H4 (cell line): ENCODE results near the gene ZNF219. TPM values are rescaled to one million over a fixed set of nuclear protein-coding genes. Genes with fewer than 3 reads are reported as not detected.

ENCODE experiments used
- DNase-seq: peaks from one replicate; pipeline ENCODE4 v3.0.0-alpha.2; 2015; ENCODE audit warnings: low spot score
- total RNA-seq: library from RNA; depleted of rRNA; stranded (reverse); fragments of >200 nt; shearing (Covaris generic); gene quantifications from 2 replicates; pipeline ENCODE4 v1.2.3, GENCODE V29; 2014

The ZNF219 gene
- total RNA-seq, 1 experiment from 2014 or later, result 7.3 TPM

DNA sequence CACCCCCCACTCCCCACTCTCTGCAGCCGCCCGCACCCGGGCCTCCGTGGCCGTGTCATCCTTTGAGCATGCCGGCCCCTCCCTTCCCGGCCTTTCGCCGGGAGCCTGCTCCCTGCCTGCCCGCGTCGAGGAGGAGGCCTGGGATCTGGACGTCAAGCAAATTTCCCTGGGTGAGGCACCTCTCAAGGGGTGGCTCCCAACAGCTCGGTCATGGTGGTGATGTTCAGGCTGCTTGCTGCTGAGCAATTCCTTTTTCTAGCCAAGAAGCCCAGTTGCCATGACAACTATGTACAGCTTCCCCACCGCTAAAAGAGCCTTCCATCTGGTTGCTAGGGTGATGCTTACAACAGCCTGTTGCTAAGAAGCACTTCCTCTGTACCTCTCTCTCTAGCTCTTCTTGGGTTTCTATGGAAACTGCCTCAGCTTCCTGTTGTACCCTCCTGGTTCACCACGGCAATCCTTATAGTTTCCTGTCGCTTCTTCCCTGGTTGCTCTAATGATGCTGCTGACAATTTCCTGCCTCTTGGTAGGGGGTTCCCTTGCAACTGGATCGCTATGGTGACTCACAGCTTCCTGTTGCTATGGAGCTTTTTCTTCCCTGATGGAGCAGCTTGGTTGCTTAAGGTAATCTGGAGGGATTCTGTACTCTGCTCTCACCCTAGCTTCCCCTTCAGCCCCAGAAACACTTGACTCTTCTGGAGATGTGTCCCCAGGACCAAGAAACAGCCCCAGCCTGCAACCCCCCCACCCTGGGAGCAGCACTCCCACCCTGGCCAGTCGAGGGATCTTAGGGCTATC, 11.0 kb downstream of the ZNF219 start:
- DNase-seq, result peak; percentile 47

DNA sequence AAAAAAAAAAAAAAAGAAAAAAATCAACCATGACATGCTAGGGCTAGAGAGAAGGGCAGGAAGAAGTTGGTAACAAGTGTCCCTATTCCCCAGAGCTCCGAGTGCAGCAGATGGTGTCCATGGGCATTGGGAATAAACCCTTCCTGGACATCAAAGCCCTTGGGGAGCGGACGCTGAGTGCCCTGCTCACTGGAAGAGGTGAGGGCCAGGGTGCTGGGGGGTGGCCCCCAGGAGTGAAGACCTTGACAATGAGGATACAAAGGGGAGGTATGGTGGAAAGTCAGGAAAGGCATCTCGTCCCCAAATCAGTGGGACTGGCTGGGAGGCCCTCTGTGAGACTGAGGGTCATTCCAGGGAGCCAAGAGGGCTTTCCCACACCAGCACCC, 11.6 kb downstream of the ZNF219 start:
- no peak for DNase-seq

DNA sequence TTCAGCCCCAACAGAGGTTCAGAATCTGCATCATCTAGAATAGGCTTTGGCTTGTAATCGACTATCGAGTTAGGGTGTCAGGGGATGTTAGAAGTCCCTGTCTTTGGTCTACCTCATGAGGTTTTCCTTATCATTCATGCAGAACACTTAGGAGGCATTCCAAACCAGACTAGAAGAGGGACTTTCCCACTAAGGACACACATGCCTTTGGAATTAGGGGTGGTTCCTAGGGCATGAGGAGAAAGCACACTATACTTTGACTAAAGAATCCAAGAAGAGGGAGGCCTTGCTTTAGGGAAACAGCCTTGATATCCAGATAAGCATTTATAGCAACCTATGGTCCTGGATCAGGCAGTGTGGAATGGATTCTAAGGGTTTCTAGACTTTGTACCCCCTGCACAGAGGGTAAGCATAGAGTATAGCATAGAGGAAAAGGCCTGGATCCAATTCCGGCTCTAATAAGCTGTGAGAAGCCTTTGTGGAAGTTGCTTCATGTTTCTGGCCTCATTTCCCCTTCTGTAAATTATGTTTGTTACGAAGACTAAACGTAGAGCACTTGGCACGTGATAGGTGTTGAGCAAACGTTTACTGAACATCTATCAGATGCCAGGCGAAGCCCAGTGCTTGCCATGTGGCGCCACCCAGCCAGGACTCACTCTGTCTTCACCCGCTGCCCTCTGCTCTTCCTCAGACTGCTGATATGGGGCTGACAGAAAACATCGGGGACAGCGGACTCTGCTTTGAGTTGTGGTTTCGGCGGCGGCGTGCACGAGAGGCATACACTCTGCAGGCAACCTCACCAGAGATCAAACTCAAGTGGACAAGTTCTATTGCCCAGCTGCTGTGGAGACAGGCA, 13.2 kb downstream of the ZNF219 start:
- no peak for DNase-seq

DNA sequence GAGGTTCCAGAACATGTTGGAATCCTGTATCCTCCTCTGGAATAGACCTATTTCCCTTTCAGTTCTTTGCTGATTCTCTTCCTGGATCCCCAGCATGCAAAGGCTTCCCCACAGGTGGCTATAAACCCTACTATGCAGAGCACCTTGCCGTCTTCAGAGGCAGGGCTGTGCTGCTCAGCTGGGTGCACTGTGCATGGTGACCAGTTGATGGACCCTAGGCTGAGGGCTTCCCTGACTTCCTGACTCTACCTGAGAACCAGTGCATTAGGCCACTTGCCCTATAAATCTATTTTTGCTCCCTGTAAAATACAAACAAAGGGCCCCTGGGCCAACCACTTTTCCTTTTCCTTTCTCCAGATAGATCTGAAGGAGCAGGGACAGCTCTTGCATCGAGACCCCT, 14.1 kb downstream of the ZNF219 start:
- no peak for DNase-seq

DNA sequence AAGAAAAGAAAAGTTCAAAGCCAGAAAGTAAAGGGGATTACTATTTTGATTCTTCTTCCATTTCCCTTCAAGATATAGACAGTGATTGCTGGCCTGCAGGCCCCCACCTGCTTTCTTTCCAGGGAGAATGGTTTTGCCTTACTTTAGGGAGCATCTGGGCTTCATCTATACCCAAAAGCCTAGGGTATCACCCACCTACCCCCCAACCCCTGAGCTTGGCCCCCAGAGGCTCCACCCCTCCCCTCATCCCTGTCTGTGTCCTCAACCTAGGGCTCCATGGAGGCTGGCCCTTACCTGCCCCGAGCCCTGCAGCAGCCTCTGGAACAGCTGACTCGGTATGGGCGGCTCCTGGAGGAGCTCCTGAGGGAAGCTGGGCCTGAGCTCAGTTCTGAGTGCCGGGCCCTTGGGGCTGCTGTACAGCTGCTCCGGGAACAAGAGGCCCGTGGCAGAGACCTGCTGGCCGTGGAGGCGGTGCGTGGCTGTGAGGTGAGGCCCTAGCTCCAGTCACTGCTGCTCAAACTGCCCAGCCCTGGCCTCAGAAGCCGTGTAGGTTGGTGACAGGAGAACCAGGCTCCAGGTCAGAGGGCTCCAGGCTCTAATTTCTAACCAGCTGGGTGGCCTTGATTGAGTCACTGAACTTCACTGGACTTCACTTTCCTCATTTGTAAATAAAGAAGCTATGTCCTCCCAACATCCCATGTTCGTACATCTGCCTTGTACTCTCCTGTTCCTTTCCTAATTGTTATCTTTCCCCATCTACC, 14.7 kb downstream of the ZNF219 start:
- no peak for DNase-seq

DNA sequence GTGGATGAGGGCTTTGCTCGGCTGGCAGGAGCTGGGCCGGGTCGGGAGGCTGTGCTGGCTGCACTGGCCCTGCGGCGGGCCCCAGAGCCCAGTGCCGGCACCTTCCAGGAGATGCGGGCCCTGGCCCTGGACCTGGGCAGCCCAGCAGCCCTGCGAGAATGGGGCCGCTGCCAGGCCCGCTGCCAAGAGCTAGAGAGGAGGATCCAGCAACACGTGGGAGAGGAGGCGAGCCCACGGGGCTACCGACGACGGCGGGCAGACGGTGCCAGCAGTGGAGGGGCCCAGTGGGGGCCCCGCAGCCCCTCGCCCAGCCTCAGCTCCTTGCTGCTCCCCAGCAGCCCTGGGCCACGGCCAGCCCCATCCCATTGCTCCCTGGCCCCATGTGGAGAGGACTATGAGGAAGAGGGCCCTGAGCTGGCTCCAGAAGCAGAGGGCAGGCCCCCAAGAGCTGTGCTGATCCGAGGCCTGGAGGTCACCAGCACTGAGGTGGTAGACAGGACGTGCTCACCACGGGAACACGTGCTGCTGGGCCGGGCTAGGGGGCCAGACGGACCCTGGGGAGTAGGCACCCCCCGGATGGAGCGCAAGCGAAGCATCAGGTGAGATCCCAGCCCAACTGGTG, 16.8 kb downstream of the ZNF219 start:
- no peak for DNase-seq

DNA sequence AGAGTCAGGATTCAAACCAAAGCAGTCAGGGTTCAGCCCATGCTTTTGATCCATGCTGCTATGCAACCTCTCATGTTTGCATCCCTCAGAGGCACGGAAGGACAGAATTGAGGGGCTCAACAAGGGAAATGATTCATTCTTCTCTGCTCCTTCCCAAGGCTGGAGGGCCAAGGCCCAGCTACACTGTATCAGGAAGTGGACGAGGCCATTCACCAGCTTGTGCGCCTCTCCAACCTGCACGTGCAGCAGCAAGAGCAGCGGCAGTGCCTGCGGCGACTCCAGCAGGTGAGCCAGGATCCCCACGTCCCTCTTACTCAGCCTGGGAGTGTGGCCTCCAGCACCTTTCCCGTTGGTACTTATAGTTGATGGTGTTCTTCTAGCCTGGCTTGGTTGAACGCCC, 19.7 kb downstream of the ZNF219 start:
- no peak for DNase-seq

DNA sequence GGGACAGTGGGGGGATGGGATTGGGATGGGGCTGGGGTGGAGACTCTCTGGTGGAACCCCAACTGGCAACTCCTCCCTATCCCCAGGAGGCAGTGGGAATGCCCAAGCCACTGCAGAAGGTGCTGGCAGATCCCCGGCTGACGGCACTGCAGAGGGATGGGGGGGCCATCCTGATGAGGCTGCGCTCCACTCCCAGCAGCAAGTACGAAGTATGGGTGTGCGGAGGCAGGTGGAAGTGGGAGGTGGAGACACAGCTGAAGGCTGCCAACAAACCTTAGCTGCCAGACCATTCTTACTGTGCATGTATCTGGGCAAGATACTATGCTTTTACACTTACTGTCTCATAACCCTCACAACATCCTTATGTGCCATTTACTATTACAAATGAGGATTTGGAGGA, 20.2 kb downstream of the ZNF219 start:
- DNase-seq, result no peak

DNA sequence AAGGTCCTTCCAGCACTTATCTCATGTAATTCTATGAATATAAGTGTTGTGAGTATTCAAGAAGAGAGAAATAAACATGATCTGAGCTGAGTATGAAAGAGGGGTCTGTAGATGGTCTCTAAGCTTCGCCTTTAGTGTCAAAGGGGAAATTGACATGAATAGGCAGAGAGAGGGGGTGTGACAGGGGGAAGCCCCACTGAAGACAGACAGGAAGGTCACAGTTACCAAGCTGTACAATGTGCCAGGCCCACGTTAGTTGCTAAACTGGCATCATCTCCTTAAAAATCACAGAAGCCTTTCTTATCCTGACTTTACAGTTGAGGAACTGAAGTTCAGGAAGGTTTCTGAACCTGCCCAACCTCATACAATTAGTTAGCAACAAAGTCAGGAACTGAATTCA, 20.8 kb downstream of the ZNF219 start:
- no peak for DNase-seq

DNA sequence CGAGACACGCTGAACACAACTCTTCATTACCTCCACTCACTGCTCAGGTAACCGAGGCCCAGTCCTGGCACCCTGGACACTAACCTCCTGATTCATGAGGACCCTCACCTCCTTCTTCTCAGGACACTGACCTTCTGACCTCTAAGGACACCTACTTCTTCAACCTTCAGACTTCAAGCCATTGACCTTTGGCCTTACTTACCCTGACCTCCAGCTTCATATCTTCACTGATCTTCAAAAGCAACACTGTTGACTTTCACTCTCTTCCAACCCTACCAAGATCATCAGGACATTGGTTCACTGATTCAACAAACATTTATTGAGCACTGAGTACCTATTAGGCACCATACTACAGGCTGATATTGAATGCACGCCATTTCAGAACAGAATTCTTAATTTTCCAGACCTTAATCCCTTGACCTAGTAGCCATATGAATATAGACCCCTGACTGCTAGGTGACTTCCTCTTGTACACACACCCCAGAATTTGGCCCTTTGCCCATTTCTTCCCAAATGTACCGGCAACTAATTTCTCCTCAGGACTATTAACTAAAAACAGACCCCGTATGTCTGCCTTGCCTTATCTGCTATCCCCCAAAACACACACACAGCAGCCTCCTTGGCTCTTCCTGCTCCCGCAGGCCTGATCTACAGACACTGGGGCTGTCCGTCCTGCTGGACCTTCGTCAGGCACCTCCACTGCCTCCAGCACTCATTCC, 22.6 kb downstream of the ZNF219 start:
- no peak for DNase-seq

DNA sequence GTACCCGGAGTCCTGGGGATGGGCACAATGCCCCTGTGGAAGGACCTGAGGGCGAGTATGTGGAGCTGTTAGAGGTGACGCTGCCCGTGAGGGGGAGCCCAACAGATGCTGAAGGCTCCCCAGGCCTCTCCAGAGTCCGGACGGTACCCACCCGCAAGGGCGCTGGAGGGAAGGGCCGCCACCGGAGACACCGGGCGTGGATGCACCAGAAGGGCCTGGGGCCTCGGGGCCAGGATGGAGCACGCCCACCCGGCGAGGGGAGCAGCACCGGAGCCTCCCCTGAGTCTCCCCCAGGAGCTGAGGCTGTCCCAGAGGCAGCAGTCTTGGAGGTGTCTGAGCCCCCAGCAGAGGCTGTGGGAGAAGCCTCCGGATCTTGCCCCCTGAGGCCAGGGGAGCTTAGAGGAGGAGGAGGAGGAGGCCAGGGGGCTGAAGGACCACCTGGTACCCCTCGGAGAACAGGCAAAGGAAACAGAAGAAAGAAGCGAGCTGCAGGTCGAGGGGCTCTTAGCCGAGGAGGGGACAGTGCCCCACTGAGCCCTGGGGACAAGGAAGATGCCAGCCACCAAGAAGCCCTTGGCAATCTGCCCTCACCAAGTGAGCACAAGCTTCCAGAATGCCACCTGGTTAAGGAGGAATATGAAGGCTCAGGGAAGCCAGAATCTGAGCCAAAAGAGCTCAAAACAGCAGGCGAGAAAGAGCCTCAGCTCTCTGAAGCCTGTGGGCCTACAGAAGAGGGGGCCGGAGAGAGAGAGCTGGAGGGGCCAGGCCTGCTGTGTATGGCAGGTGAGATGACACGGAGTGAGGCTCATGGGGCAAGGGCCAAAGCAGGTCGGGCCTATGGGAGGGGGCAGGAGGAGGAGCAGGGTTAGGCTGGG, 23.8 kb downstream of the ZNF219 start:
- DNase-seq, result no peak

DNA sequence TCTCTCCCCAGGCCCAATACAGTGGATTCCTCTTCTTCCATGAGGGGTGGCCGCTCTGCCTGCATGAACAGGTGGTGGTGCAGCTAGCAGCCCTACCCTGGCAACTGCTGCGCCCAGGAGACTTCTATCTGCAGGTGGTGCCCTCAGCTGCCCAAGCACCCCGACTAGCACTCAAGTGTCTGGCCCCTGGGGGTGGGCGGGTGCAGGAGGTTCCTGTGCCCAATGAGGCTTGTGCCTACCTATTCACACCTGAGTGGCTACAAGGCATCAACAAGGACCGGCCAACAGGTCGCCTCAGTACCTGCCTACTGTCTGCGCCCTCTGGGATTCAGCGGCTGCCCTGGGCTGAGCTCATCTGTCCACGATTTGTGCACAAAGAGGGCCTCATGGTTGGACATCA, 24.5 kb downstream of the ZNF219 start:
- DNase-seq, result no peak

DNA sequence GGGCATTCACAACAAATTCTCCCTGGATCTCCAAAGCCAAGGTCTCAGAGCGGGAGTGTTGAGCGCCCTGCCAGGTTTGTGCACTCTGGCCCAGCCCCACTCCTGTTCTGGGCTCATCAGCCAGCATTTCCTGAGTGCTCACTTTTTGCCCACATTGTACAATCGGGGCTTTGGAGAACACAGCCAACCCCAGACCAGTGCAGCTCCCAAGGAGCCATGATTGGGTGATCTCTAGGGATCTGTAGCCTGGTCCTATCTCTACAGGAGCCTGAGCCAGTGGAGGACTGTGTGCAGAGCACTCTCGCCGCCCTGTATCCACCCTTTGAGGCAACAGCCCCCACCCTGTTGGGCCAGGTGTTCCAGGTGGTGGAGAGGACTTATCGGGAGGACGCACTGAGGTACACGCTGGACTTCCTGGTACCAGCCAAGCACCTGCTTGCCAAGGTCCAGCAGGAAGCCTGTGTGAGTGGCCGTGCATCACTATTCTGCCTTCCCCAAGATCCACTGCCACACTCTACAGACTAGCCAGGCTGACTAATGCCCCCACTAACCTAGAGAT, 25.6 kb downstream of the ZNF219 start:
- DNase-seq, result no peak

DNA sequence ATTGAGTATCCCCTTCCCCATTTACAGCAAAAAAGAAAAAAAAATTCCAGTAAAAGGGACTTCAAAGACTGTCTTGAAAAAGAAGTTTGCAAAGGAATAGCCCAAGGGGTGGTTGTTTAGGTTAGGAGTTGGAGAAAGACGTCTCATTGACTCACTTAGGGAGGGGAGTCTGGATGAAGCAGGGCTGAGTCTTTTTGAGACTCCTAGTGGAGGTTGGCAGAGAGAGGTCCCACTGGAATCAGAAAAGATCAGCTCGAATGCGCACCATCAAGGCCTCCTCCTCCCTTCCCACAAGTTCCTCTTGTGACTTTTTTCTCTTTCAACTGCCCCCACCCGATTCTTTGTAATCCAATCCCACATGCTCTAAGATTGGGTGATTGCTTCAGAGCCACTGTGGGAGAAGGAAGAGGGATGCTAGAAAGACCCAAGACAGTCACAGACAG, 26.4 kb downstream of the ZNF219 start:
- DNase-seq, result peak; percentile 25

DNA sequence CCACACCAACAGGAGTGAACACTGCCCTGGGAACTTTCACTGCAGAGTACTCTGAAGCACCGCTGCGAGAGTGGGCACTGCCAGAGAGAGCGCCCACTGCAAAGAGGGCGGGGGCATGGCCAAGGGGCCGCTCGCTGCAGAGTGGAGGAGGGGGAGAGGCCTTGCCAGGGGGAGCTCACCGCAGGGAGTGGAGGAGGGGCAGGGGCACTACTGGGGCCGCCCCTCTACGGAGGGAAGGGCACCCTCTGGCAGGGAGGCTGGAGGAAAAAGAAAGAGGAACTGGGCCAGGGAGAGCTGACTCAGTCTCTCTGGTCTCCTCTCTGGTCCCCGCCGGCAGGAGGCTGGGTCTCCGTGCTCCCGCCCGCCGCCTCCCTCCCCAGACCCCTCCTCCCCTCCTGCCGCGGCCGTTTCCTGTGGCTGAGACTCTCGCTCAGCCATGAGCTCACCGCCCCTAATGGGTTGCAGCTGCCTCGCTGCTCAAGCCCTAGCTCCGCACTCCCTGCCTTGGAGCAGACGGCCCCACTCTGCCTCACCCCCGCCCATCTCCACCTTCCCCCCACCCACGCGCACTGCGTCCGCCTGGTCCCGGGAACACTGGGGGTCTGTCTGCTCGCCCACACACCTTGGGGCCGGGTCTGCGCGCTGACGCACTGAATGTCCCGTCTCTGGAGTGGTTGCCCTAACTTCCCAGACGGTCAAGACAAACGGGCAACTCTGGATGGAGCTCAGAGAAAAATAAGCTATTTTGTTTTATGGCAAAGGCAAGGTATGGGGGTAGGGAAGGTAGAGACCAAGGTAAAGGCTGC, 27.0 kb downstream of the ZNF219 start:
- peak; percentile 90 for DNase-seq

DNA sequence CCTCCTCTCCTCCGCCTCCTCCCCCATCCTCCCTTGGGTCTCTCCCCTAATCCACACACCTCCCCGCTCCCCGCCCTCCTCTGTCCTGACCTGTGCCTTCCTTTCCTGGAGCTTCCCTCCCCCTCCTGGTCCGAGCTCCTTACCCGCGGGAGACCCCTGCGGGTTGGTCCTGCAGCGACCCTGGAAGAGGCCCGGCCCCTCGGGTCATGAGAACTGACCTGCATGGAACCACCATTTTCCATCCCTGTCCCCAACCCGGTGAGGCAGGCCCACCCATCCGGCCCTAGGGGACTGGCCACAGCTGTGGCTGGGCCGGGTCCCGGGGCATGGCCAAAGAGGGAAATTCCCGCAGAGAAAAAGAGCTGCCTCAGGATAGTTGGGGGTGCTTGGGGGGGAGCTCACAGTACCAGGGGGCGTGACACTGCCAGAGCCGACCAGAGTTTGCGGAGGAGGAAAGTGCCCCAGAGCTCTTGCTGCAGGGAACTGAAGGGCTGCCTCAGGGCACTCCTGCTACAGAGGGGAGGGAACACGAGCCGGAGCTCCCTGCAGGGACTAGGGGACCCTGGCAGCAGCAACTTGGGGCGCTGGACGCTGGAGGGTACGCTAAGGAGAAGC, 27.7 kb downstream of the ZNF219 start:
- DNase-seq, result peak; percentile 34

DNA sequence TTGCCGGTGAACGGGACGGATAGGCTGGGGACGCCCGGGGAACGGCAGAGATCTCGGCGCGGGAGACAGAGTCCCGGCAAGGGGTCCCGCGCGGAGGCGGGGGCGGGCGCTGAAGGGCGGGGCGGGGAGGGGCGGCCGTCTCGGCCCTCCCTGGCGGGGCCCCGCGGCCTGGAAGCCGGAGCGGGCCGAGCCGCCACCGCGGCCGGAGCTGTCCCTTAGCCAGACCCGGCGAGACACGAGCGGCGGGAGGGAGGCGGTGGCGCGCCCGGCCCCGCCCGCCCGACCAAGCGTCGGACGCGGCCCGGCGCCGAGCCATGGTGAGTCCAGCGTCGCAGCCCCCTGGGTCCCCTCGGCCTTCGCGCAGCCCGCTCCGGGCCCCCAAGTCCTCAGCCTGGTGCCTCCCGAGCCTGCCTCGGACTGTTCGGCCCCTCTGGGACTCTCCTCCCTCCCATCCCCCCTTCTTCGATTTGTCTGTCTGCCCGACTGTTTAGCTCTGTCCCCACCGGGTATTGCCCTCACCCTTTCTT, 28.3 kb downstream of the ZNF219 start, which contains the start of gene ARHGEF40:
Gene ARHGEF40 (plus strand): TSS at position 222 of the 527 bp plus-strand sequence. CDS start 93 bp downstream, at position 315.
- no peak for DNase-seq
